Glutamatergic neuron (in vitro differentiated cells): ENCODE results near the gene TGM1. TPM values are rescaled to one million over a fixed set of nuclear protein-coding genes. Genes with fewer than 3 reads are reported as not detected.

Experiments used
- DNase-seq: peaks from one replicate; pipeline ENCODE4 v3.0.0; 2022
- H3K27ac Mint-ChIP-seq: one replicate; pipeline ENCODE4 v1.8.0; 2020; ENCODE audit warnings: mild to moderate bottlenecking, mixed read lengths, inconsistent platforms; ENCODE audit not compliant: unreplicated experiment
- H3K27me3 Mint-ChIP-seq: one replicate; pipeline ENCODE4 v1.8.0; 2020; ENCODE audit warnings: mild to moderate bottlenecking, moderate library complexity, mixed read lengths, inconsistent platforms; ENCODE audit not compliant: unreplicated experiment
- H3K36me3 Mint-ChIP-seq: one replicate; pipeline ENCODE4 v1.8.0; 2020; ENCODE audit warnings: mild to moderate bottlenecking, mixed read lengths, inconsistent platforms; ENCODE audit not compliant: unreplicated experiment
- H3K4me1 Mint-ChIP-seq: one replicate; pipeline ENCODE4 v1.8.0; 2020; ENCODE audit warnings: mild to moderate bottlenecking, low read depth, mixed read lengths, inconsistent platforms; ENCODE audit not compliant: unreplicated experiment
- H3K4me3 Mint-ChIP-seq: one replicate; pipeline ENCODE4 v1.8.0; 2020; ENCODE audit warnings: mild to moderate bottlenecking, mixed read lengths, inconsistent platforms; ENCODE audit not compliant: unreplicated experiment
- H3K9me3 Mint-ChIP-seq: one replicate; pipeline ENCODE4 v1.8.0; 2020; ENCODE audit warnings: mild to moderate bottlenecking, moderate library complexity, mixed read lengths, inconsistent platforms; ENCODE audit not compliant: unreplicated experiment
- total RNA-seq: library from RNA; stranded (reverse); fragmentation: NEBNext Ultra II Directional; extraction: Animal tissue kit (Norgen Biotek cat#: 25700); gene quantifications from one replicate; pipeline ENCODE4 v1.2.1, GENCODE V29; 2021; ENCODE audit not compliant: unreplicated experiment
- TF ChIP-seq, protein P1 (sequence below): fragments of 200-600 bp; sonication (generic); IDR thresholded peaks from one replicate; pipeline ENCODE4 v1.5.0; 2021; ENCODE audit not compliant: partially characterized antibody, unreplicated experiment

TGM1 gene
- total RNA-seq, 1 donor from 2014 or later, result 4.2 TPM

GRCh38 chr14:24266344-24267244, 3.6 kb upstream of the TGM1 start:
- H3K4me1 Mint-ChIP-seq, result no peaks in the 10 kb centered on the region
- no peaks in the 10 kb centered on the region for H3K36me3 Mint-ChIP-seq
- peaks cover 9% of the 10 kb centered on the region for H3K27me3 Mint-ChIP-seq
- H3K9me3 Mint-ChIP-seq, result peaks cover 1% of the 10 kb centered on the region
- no peak overlapping the region for H3K27ac Mint-ChIP-seq
- TF ChIP-seq, protein P1, sequence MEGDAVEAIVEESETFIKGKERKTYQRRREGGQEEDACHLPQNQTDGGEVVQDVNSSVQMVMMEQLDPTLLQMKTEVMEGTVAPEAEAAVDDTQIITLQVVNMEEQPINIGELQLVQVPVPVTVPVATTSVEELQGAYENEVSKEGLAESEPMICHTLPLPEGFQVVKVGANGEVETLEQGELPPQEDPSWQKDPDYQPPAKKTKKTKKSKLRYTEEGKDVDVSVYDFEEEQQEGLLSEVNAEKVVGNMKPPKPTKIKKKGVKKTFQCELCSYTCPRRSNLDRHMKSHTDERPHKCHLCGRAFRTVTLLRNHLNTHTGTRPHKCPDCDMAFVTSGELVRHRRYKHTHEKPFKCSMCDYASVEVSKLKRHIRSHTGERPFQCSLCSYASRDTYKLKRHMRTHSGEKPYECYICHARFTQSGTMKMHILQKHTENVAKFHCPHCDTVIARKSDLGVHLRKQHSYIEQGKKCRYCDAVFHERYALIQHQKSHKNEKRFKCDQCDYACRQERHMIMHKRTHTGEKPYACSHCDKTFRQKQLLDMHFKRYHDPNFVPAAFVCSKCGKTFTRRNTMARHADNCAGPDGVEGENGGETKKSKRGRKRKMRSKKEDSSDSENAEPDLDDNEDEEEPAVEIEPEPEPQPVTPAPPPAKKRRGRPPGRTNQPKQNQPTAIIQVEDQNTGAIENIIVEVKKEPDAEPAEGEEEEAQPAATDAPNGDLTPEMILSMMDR, result no peak
- no peak overlapping the region for H3K4me3 Mint-ChIP-seq
- no peak for DNase-seq

DNA sequence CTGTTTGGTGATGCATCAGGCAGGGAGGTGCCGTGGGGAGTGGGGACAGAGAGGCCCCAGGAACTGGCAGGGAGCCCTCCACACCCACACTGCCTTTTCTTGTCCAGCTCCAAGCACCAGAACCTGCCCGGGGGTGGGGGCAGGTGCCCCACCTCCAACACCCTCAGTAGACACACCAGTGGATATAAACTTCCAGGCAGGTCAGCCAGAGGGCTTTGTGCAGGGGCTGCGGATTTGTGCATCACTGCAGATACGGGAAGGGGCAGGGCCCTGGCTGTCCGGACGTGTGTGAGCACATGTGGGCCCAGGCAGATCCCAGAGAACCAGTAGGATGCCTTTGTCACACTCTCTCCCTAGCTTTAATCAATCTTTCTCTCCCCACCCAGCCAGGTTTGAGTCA, 1.3 kb upstream of the TGM1 start:
- no peaks in the 10 kb centered on the region for H3K36me3 Mint-ChIP-seq
- peaks cover 7% of the 10 kb centered on the region for H3K27me3 Mint-ChIP-seq
- no peak overlapping the region for H3K27ac Mint-ChIP-seq
- TF ChIP-seq, protein P1, result no peak
- peaks cover 1% of the 10 kb centered on the region for H3K9me3 Mint-ChIP-seq
- no peaks in the 10 kb centered on the region for H3K4me1 Mint-ChIP-seq
- DNase-seq, result no peak
- no peak overlapping the region for H3K4me3 Mint-ChIP-seq

DNA sequence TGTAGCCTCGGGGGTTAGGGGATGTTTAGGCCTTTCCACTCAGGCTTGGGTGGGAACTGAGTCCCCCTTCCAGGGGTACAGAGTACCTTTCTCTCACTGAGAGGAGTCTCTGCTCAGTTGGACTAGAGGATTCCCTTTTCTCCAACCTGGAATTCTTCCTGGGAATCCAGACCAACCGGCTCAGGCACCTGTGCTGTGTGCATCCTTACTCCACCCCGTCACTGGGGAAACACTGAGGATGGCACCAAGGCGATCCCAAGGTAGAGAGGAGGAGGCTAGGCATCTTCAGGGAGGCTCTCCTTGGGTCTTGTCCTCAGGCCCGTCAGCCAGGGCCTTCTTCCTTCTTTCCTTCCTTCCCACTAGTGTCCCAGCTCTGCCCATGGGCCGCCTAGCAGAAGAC, 871 bp upstream of the TGM1 start:
- H3K27ac Mint-ChIP-seq, result no peak overlapping the region
- H3K4me1 Mint-ChIP-seq, result no peaks in the 10 kb centered on the region
- no peak overlapping the region for H3K4me3 Mint-ChIP-seq
- peaks cover 1% of the 10 kb centered on the region for H3K9me3 Mint-ChIP-seq
- H3K27me3 Mint-ChIP-seq, result peaks cover 7% of the 10 kb centered on the region
- no peaks in the 10 kb centered on the region for H3K36me3 Mint-ChIP-seq
- TF ChIP-seq, protein P1, result no peak
- DNase-seq, result no peak

DNA sequence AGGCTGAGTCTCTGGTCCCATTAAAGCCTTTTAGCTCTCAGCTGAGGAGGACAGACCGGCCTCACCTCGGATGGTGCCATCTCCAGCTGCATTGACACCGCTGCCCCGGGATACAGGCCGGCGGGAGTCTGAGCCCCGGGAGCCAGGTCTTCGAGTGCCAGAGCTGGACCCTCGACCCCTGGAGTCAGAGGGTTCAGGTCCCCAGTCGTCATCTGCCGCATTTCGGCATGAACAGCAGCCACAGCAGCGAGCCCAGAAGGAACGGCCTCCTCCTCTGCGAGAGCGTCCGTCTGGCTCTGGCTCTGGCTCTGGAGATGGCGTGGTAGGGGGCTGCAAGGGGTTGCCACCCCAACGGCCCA, 1.0 kb downstream of the TGM1 start:
- Mint-ChIP-seq H3K36me3 (no peaks in the 10 kb centered on the region), H3K27ac (no peak overlapping the region), H3K9me3 (peaks cover 1% of the 10 kb centered on the region), H3K4me3 (no peak overlapping the region), H3K4me1 (no peaks in the 10 kb centered on the region), H3K27me3 (peaks cover 6% of the 10 kb centered on the region)
- no peak for DNase-seq
- TF ChIP-seq, protein P1, result no peak

DNA sequence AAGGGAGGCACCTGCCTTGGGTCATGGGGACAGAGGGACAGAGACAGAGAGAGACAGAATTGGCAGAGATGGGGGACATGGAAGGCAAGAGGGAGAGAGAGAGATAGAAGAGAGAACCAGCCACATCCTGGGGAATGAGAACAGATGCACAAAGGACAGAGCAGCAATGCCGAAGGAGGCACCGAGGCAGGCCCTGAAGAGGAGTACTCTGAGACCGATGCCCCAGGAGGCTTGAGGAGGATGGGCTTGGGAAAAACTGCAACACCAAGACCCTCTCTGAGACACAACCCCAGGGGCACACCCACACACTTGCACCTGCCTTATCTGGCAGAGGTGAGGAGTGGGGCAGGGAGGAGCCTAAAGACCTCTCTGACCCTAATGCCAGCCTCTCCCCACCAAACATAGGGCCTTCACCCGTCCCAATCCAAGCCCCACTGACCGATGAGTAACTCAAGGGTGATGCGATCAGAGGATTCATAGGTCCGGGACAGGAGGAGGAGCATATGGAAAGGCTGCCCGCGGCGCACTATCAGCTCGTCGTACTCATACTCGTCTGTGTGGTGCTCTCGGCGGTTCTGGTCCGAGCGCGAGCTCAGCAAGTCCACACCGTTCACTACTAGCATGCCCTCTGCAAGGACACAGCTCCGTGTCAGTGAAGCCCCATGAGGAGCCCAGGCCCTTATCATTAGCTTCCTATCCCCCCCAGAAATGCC, 1.6 kb downstream of the TGM1 start:
- no peaks in the 10 kb centered on the region for H3K4me1 Mint-ChIP-seq
- no peak overlapping the region for H3K4me3 Mint-ChIP-seq
- H3K27ac Mint-ChIP-seq, result no peak overlapping the region
- DNase-seq, result no peak
- peaks cover 8% of the 10 kb centered on the region for H3K27me3 Mint-ChIP-seq
- H3K9me3 Mint-ChIP-seq, result peaks cover 1% of the 10 kb centered on the region
- no peaks in the 10 kb centered on the region for H3K36me3 Mint-ChIP-seq
- TF ChIP-seq, protein P1, result no peak
